ENCODE measurements around the gene RASSF1. TPM values are rescaled to one million over a fixed set of nuclear protein-coding genes. Genes with fewer than 3 reads are reported as not detected.

The RASSF1 gene
- total RNA-seq, 2 donors from 2014 or later = 26.7 to 30.0 TPM

- intact Hi-C loops (cut with DNase I) = no loop called here
Observed at GRCh38 chr3:50356553-50356952, 15.9 kb upstream of the RASSF1 start.

GRCh38 chr3:50355829-50356552, 15.4 kb upstream of the RASSF1 start:
- intact Hi-C loops (cut with DNase I) = no loop called here
- peaks cover 13 to 14% of the 10 kb centered on the region in 2 donors for H3K36me3 ChIP-seq (replicated peaks in 1 of 2; ENCODE audit: insufficient read depth in 1 of 2, low read depth in 2 of 2)
- H3K9me3 ChIP-seq = no peaks in the 10 kb centered on the region
- ATAC-seq = no peak
- TF ChIP-seq POLR2A (IDR thresholded peaks at IDR 0.05) (no peak), CTCF (IDR thresholded peaks at IDR 0.05) (no peak)
- WGBS, 2 donors = 56 to 58% methylated on average over 4 to 5 of the region's 5 CpGs
- H3K27ac ChIP-seq = peak overlapping the region in 3 of 4 donors; percentile 4 to 44 (median 31)
- peaks cover 45% of the 10 kb centered on the region for H3K4me1 ChIP-seq
- H3K4me3 ChIP-seq = no peak overlapping the region
- no peaks in the 10 kb centered on the region for H3K27me3 ChIP-seq
- peak in 3 of 4 donors; percentile 34 to 62 (median 45) for DNase-seq

More at GRCh38 chr3:50356553-50356952, 15.9 kb upstream of the RASSF1 start:
- 30 to 37% methylated on average over 5 of the region's 5 CpGs for WGBS, 2 donors
- ATAC-seq = no peak
- no peaks in the 10 kb centered on the region for H3K27me3 ChIP-seq
- no peaks in the 10 kb centered on the region for H3K9me3 ChIP-seq
- H3K36me3 ChIP-seq (replicated peaks in 1 of 2; ENCODE audit: insufficient read depth in 1 of 2, low read depth in 2 of 2) = peaks cover 13 to 14% of the 10 kb centered on the region in 2 donors
- peaks cover 40% of the 10 kb centered on the region for H3K4me1 ChIP-seq
- no peak for TF ChIP-seq CTCF (IDR thresholded peaks at IDR 0.05)
- no peak for TF ChIP-seq POLR2A (IDR thresholded peaks at IDR 0.05)
- no peak overlapping the region for H3K4me3 ChIP-seq
- H3K27ac ChIP-seq = peak overlapping the region in 3 of 4 donors; percentile 4 to 44 (median 31)
- peak; percentile 44 to 68 (median 62) for DNase-seq

- no peak overlapping the region for H3K27ac ChIP-seq
- intact Hi-C loops (cut with DNase I) = no loop called here
- no peaks in the 10 kb centered on the region for H3K27me3 ChIP-seq
- peaks cover 13 to 14% of the 10 kb centered on the region in 2 donors for H3K36me3 ChIP-seq (replicated peaks in 1 of 2; ENCODE audit: insufficient read depth in 1 of 2, low read depth in 2 of 2)
- 83 to 95% methylated on average over 3 to 7 of the region's 7 CpGs for WGBS, 2 donors
- DNase-seq (no peak), ATAC-seq (no peak)
- no peaks in the 10 kb centered on the region for H3K9me3 ChIP-seq
- peaks cover 52% of the 10 kb centered on the region for H3K4me1 ChIP-seq
- H3K4me3 ChIP-seq = no peak overlapping the region
- TF ChIP-seq CTCF (IDR thresholded peaks at IDR 0.05) (no peak), POLR2A (IDR thresholded peaks at IDR 0.05) (no peak)
Observed at GRCh38 chr3:50354850-50355249, 14.2 kb upstream of the RASSF1 start.

GRCh38 chr3:50354186-50354764, 13.6 kb upstream of the RASSF1 start:
- no peak overlapping the region for H3K27ac ChIP-seq
- DNase-seq (no peak), ATAC-seq (no peak)
- no peak for TF ChIP-seq CTCF (IDR thresholded peaks at IDR 0.05)
- no peak for TF ChIP-seq POLR2A (IDR thresholded peaks at IDR 0.05)
- H3K4me1 ChIP-seq = peaks cover 58% of the 10 kb centered on the region
- no peaks in the 10 kb centered on the region for H3K27me3 ChIP-seq
- no peak overlapping the region for H3K4me3 ChIP-seq
- H3K9me3 ChIP-seq = no peaks in the 10 kb centered on the region
- intact Hi-C loops (cut with DNase I) = no loop called here
- peaks cover 13 to 14% of the 10 kb centered on the region in 2 donors for H3K36me3 ChIP-seq (replicated peaks in 1 of 2; ENCODE audit: insufficient read depth in 1 of 2, low read depth in 2 of 2)
- WGBS, 2 donors = 78 to 85% methylated on average over 4 to 5 of the region's 5 CpGs

All from body of pancreas (tissue), 4 donors.